ENCODE results near the gene PNPLA5. TPM values are rescaled to one million over a fixed set of nuclear protein-coding genes. Genes with fewer than 3 reads are reported as not detected.
"Not testable (repeated sequence)": the region's sequence is repeated elsewhere in the genome, so short reads cannot be mapped to it uniquely, and the experiment has no call there.

PNPLA5 gene
- polyA plus RNA-seq, 3 donors = not detected

- WGBS, 3 donors = 41 to 48% (median 41%) methylated on average over 7 of the region's 7 CpGs
- no peak overlapping the region for H3K27ac ChIP-seq (ENCODE audit: low read depth, low read length)
Measured at GRCh38 chr22:43905681-43906080, 13.9 kb upstream of the PNPLA5 start.

- H3K27ac ChIP-seq (ENCODE audit: low read depth, low read length) = not testable (repeated sequence)
- WGBS, 3 donors = 26 to 41% (median 33%) methylated on average over 9 to 12 of the region's 12 CpGs
Measured at GRCh38 chr22:43904412-43904811, 12.6 kb upstream of the PNPLA5 start.

- WGBS, 3 donors = 65 to 69% (median 68%) methylated on average over 12 of the region's 12 CpGs
- H3K27ac ChIP-seq (ENCODE audit: low read depth, low read length) = not testable (repeated sequence)
Measured at GRCh38 chr22:43903033-43903432, 11.2 kb upstream of the PNPLA5 start.

GRCh38 chr22:43901976-43902643, 10.3 kb upstream of the PNPLA5 start:
- WGBS, 3 donors = 43 to 55% (median 46%) methylated on average over 5 of the region's 5 CpGs
- H3K27ac ChIP-seq (ENCODE audit: low read depth, low read length) = no peak overlapping the region

- H3K27ac ChIP-seq (ENCODE audit: low read depth, low read length) = no peak overlapping the region
- WGBS, 3 donors = 49 to 59% (median 53%) methylated on average over 7 of the region's 7 CpGs
Measured at GRCh38 chr22:43900206-43900605, 8.4 kb upstream of the PNPLA5 start.

GRCh38 chr22:43897751-43898261, 6.0 kb upstream of the PNPLA5 start:
- WGBS, 3 donors = 34 to 59% (median 54%) methylated on average over 11 to 12 of the region's 12 CpGs
- H3K27ac ChIP-seq (ENCODE audit: low read depth, low read length) = no peak overlapping the region

GRCh38 chr22:43895986-43896645, 4.3 kb upstream of the PNPLA5 start:
- no peak overlapping the region for H3K27ac ChIP-seq (ENCODE audit: low read depth, low read length)
- 33 to 44% (median 43%) methylated on average over 11 of the region's 11 CpGs for WGBS, 3 donors

- 82 to 92% (median 88%) methylated on average over 5 of the region's 5 CpGs for WGBS, 3 donors
- no peak overlapping the region for H3K27ac ChIP-seq (ENCODE audit: low read depth, low read length)
Measured at GRCh38 chr22:43894122-43894521, 2.3 kb upstream of the PNPLA5 start.

GRCh38 chr22:43893266-43893665, 1.5 kb upstream of the PNPLA5 start:
- no peak overlapping the region for H3K27ac ChIP-seq (ENCODE audit: low read depth, low read length)
- 65 to 76% (median 76%) methylated on average over 5 of the region's 5 CpGs for WGBS, 3 donors

GRCh38 chr22:43892183-43892894, 526 bp upstream of the PNPLA5 start:
- WGBS, 3 donors = 34 to 54% (median 43%) methylated on average over 15 of the region's 15 CpGs
- H3K27ac ChIP-seq (ENCODE audit: low read depth, low read length) = no peak overlapping the region

- 11 to 17% (median 13%) methylated on average over 24 of the region's 24 CpGs for WGBS, 3 donors
- H3K27ac ChIP-seq (ENCODE audit: low read depth, low read length) = no peak overlapping the region
Measured at GRCh38 chr22:43890901-43891331, 897 bp downstream of the PNPLA5 start.

- H3K27ac ChIP-seq (ENCODE audit: low read depth, low read length) = no peak overlapping the region
- 36 to 56% (median 54%) methylated on average over 4 of the region's 4 CpGs for WGBS, 3 donors
Measured at GRCh38 chr22:43889860-43890253, 2.0 kb downstream of the PNPLA5 start.

- 61 to 77% (median 73%) methylated on average over 16 of the region's 16 CpGs for whole genome bisulfite sequencing, 3 donors
- H3K27ac ChIP-seq (ENCODE audit: low read depth, low read length) = no peak overlapping the region
Measured at GRCh38 chr22:43889201-43889859, 2.5 kb downstream of the PNPLA5 start.

- no peak overlapping the region for H3K27ac ChIP-seq (ENCODE audit: low read depth, low read length)
- WGBS, 3 donors = 69 to 83% (median 77%) methylated on average over 4 of the region's 4 CpGs
Measured at GRCh38 chr22:43888740-43889139, 3.1 kb downstream of the PNPLA5 start.

- H3K27ac ChIP-seq (ENCODE audit: low read depth, low read length) = no peak overlapping the region
- 70 to 76% (median 71%) methylated on average over 4 of the region's 4 CpGs for WGBS, 3 donors
Measured at GRCh38 chr22:43887391-43887790, 4.4 kb downstream of the PNPLA5 start.

GRCh38 chr22:43886231-43886630, 5.6 kb downstream of the PNPLA5 start:
- no peak overlapping the region for H3K27ac ChIP-seq (ENCODE audit: low read depth, low read length)
- 62 to 70% (median 68%) methylated on average over 8 of the region's 8 CpGs for WGBS, 3 donors

- WGBS, 3 donors = 75 to 90% (median 89%) methylated on average over 6 of the region's 6 CpGs
- no peak overlapping the region for H3K27ac ChIP-seq (ENCODE audit: low read depth, low read length)
Measured at GRCh38 chr22:43885786-43886185, 6.0 kb downstream of the PNPLA5 start.

- 64 to 72% (median 68%) methylated on average over 7 of the region's 7 CpGs for WGBS, 3 donors
- H3K27ac ChIP-seq (ENCODE audit: low read depth, low read length) = no peak overlapping the region
Measured at GRCh38 chr22:43885319-43885671, 6.5 kb downstream of the PNPLA5 start.
